K562 (cell line): ENCODE data around the gene MDC1. TPM values are rescaled to one million over a fixed set of nuclear protein-coding genes. Genes with fewer than 3 reads are reported as not detected.
A peak's percentile ranks its signal among the peaks of the same experiment; 100 is the strongest.

Experiments used
- ARID2 ChIP-seq: fragments of 450-650 bp; IDR thresholded peaks from 2 replicates; pipeline ENCODE4 v1.6.1; 2017; ENCODE audit warnings: antibody characterized with exemption, mild to moderate bottlenecking
- BRD4 ChIP-seq: fragments of 200-600 bp; sonication (generic); IDR thresholded peaks from 2 replicates; pipeline ENCODE4 v1.6.1; 2017; ENCODE audit warnings: inconsistent platforms
- FOS ChIP-seq: IDR thresholded peaks from 3 replicates; pipeline ENCODE4 v1.6.1; 2011; ENCODE audit not compliant: insufficient read length; ENCODE audit errors: extremely low read depth
- NFE2 ChIP-seq: IDR thresholded peaks from 2 replicates; pipeline ENCODE4 v1.6.1; 2014; ENCODE audit warnings: antibody characterized with exemption, low read depth
- PRPF4 ChIP-seq: fragments of 200-400 bp; formaldehyde crosslinking; IDR thresholded peaks from one replicate; pipeline ENCODE4 v1.6.1; 2017; ENCODE audit warnings: low read length, low read depth, mild to moderate bottlenecking; ENCODE audit not compliant: insufficient read depth, poor library complexity, severe bottlenecking
- RAD21 ChIP-seq, 2 experiments: fragments of 250-450 bp in 1 of 2; fragments of 450-650 bp in 1 of 2; sonication (Bioruptor Pico) in 1 of 2; formaldehyde crosslinking in 1 of 2; IDR thresholded peaks in 1 of 2; conservative IDR thresholded peaks in 1 of 2; 2 replicates each; pipeline versions ENCODE4 v1.4.0 to v1.8.0; 2020 to 2022; ENCODE audit warnings: mild to moderate bottlenecking in 2 of 2, moderate library complexity in 1 of 2
- REST ChIP-seq, 2 experiments: fragments of 450-650 bp; formaldehyde crosslinking in 1 of 2; IDR thresholded peaks; 2 replicates each; pipeline versions ENCODE4 v1.4.0 to v1.6.1; 2014 to 2020; ENCODE audit warnings: mild to moderate bottlenecking in 2 of 2, borderline replicate concordance in 1 of 2, low read depth in 1 of 2
- SAFB2 ChIP-seq: fragments of 200-400 bp; formaldehyde crosslinking; IDR thresholded peaks from 2 replicates; pipeline ENCODE4 v1.6.1; 2018; ENCODE audit warnings: borderline replicate concordance, low read length, low read depth, moderate library complexity; ENCODE audit not compliant: severe bottlenecking
- TCF7L2 ChIP-seq: fragments of 150-350 bp; IDR thresholded peaks from 2 replicates; pipeline ENCODE4 v1.6.1; 2016; ENCODE audit warnings: low read depth, mild to moderate bottlenecking, low read length, moderate library complexity
- XRCC3 ChIP-seq: fragments of 450-650 bp; IDR thresholded peaks from 2 replicates; pipeline ENCODE4 v1.6.1; 2017; ENCODE audit warnings: mild to moderate bottlenecking, moderate library complexity
- ZNF583 ChIP-seq: fragments of 250-450 bp; sonication (Bioruptor Pico); IDR thresholded peaks from 2 replicates; pipeline ENCODE4 v1.4.0; 2020
- ZNF586 ChIP-seq: fragments of 450-650 bp; formaldehyde crosslinking; conservative IDR thresholded peaks from 2 replicates; pipeline ENCODE4 v1.4.0; 2020; ENCODE audit warnings: mild to moderate bottlenecking, moderate library complexity
- ZNF609 ChIP-seq: sonication (generic); formaldehyde crosslinking; IDR thresholded peaks from 2 replicates; pipeline ENCODE4 v1.8.1; 2023; ENCODE audit warnings: missing genetic modification reagents, mild to moderate bottlenecking, borderline replicate concordance
- ZNF717 ChIP-seq: fragments of 250-450 bp; sonication (Bioruptor Pico); IDR thresholded peaks from 2 replicates; pipeline ENCODE4 v1.5.0; 2021
- polyA plus RNA-seq, 8 experiments: library from polyadenylated mRNA; depleted of rRNA in 4 of 8; stranded (reverse) in 5 of 8; unstranded in 3 of 8; fragments of >200 nt; fragmentation: Nextera tagmentation in 2 of 8; fragmentation: Illumina TruSeq in 1 of 8; extraction: Ambion mirVana in 2 of 8; extraction: Trizol in 1 of 8; gene quantifications; 2 replicates each; pipeline versions ENCODE4 v1.2.1 to v1.2.3, GENCODE V29; 2011 to 2014; ENCODE audit warnings: inconsistent platforms in 1 of 8, missing spikeins in 1 of 8
- total RNA-seq, 7 experiments: library from RNA; depleted of rRNA in 6 of 7; stranded (reverse); fragments of >200 nt in 6 of 7; fragmentation: Illumina TruSeq in 2 of 7; extraction: Trizol in 2 of 7; gene quantifications; 2 replicates each; pipeline versions ENCODE4 v1.2.1 to v1.2.3, GENCODE V29; 2011 to 2021; ENCODE audit warnings: low replicate concordance in 1 of 7

Gene MDC1
- total and polyA plus RNA-seq, 9 of the 15 experiments (the other 6 are each of a cell fraction or from before 2014, with no cell fraction given), result 8.2 to 114 (median 20.0) TPM

GRCh38 chr6:30685157-30686008 is 31.7 kb downstream of the MDC1 start (continued):
- TF ChIP-seq RAD21 (CRISPR knock-in tag; conservative IDR thresholded peaks at IDR 0.05 in 1 of 2, IDR thresholded peaks at IDR 0.05 in 1 of 2) (peak; percentile 22 to 48; a peak in 3 of 4 replicates), ZNF717 (CRISPR knock-in tag) (no peak), ZNF586 (CRISPR knock-in tag) (0 out of 2 replicates have a peak, but pooled peaks have one; percentile 29), TCF7L2 (no peak), ARID2 (peak; percentile 4; the same call in 1 of the 2 replicates), NFE2 (no peak), SAFB2 (no peak), XRCC3 (no peak), ZNF609 (no peak), REST (IDR thresholded peaks at IDR 0.05; ENCODE audit: borderline replicate concordance) (no peak), REST (CRISPR knock-in tag; IDR thresholded peaks at IDR 0.05; ENCODE audit: low read depth) (no peak), FOS (no peak), BRD4 (peak; percentile 42; the same call in 1 of the 2 replicates), PRPF4 (no peak), ZNF583 (CRISPR knock-in tag) (no peak)
